Measurements from ENCODE around the gene ATP6V0A4.

DNA sequence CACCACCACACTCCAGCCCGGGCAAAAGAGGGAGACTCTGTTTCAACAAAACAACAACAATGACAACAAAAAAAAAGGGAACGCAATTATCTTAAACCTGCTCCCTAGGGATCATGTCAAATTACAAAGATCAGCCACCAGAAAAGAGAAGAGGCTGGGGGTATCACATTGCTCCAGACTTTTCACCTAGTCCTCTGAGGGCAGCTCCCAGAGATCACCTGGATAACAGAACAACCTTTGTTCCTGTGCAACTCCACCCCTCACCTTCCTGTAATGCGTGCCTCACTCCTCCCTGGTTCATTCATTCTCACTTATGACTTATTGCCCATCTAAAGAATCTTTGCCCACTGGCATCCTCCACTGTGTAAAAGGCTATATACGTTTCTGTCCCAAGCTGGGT lies 128.6 kb downstream of the ATP6V0A4 start:
- TF ChIP-seq CTCF (conservative IDR thresholded peaks at IDR 0.05; ENCODE audit: low read depth, low read length), result no peak
- no peak for TF ChIP-seq EZH2 (IDR thresholded peaks at IDR 0.05; ENCODE audit: borderline replicate concordance, low read depth, low read length, poor library complexity, severe bottlenecking)

Measured in A673 (cell line).